Renal cortex interstitium (tissue), 11 donors: ENCODE measurements around the gene EGFR. TPM values are rescaled to one million over a fixed set of nuclear protein-coding genes. Genes with fewer than 3 reads are reported as not detected.

ENCODE experiments used
- DNase-seq, 11 donors: peaks; one replicate each; pipeline ENCODE4 v3.0.0-alpha.2; 2013; ENCODE audit warnings: low read depth in 9 of 11, low spot score in 4 of 11; ENCODE audit errors: extremely low read depth in 1 of 11
- polyA plus RNA-seq, 3 donors: library from polyadenylated mRNA; unstranded; fragments of 120-200 nt; gene quantifications; one replicate each; pipeline ENCODE4 v1.2.1, GENCODE V29; 2013; ENCODE audit not compliant: insufficient read length in 3 of 3

Gene EGFR
- polyA plus RNA-seq, 3 donors = 29.9 to 33.1 (median 30.3) TPM

- DNase-seq = no peak
Measured at GRCh38 chr7:54995610-54996363, 23.0 kb upstream of the EGFR start.

GRCh38 chr7:54996391-54996790, 22.4 kb upstream of the EGFR start:
- no peak for DNase-seq

GRCh38 chr7:55004579-55004978, 14.2 kb upstream of the EGFR start:
- DNase-seq = no peak

GRCh38 chr7:55005241-55005851, 13.5 kb upstream of the EGFR start:
- DNase-seq = no peak

GRCh38 chr7:55006499-55006898, 12.3 kb upstream of the EGFR start:
- no peak for DNase-seq

- DNase-seq = no peak
Measured at GRCh38 chr7:55013851-55014250, 5.0 kb upstream of the EGFR start.

- no peak for DNase-seq
Measured at GRCh38 chr7:55016061-55016745, 2.6 kb upstream of the EGFR start.

- no peak for DNase-seq
Measured at GRCh38 chr7:55016746-55017090, 2.1 kb upstream of the EGFR start.

- DNase-seq = no peak
Measured at GRCh38 chr7:55017841-55018240, 976 bp upstream of the EGFR start.

- DNase-seq = peak in 3 of 11 donors; percentile 37 to 42 (median 41)
Measured at GRCh38 chr7:55019191-55019690, 424 bp downstream of the EGFR start.

GRCh38 chr7:55019691-55020465, 1.1 kb downstream of the EGFR start:
- DNase-seq = peak in 2 of 11 donors; percentile 19 to 20

- no peak for DNase-seq
Measured at GRCh38 chr7:55020466-55020871, 1.7 kb downstream of the EGFR start.

GRCh38 chr7:55021053-55021452, 2.2 kb downstream of the EGFR start:
- DNase-seq = no peak

GRCh38 chr7:55022002-55022985, 3.5 kb downstream of the EGFR start:
- DNase-seq = no peak

- no peak for DNase-seq
Measured at GRCh38 chr7:55023841-55024505, 5.2 kb downstream of the EGFR start.

GRCh38 chr7:55024776-55025175, 6.0 kb downstream of the EGFR start:
- no peak for DNase-seq

GRCh38 chr7:55026086-55026790, 7.4 kb downstream of the EGFR start:
- DNase-seq = no peak
